Right ventricle myocardium inferior (tissue), 1 donor: ENCODE results near the gene SLC9A3. TPM values are rescaled to one million over a fixed set of nuclear protein-coding genes. Genes with fewer than 3 reads are reported as not detected.
A peak's percentile ranks its signal among the peaks of the same experiment; 100 is the strongest.

Experiments used
- ATAC-seq: fragments of 200-7000 bp; cut with Tn5 transposase; one replicate; pipeline ENCODE4 v1.9.1; 2020; ENCODE audit warnings: mild to moderate bottlenecking, moderate library complexity
- DNase-seq: peaks from one replicate; pipeline ENCODE4 v3.0.0; 2021; ENCODE audit errors: missing footprints
- intact Hi-C: fragments of 100-400 bp; cut with DNase I; formaldehyde crosslinking; loops from one replicate; pipeline ENCODE4 v1.11.0; 2022
- total RNA-seq: library from RNA; stranded (reverse); fragmentation: NEBNext Ultra II Directional; extraction: Animal tissue kit (Norgen Biotek cat#: 25700); gene quantifications from one replicate; pipeline ENCODE4 v1.2.1, GENCODE V29; 2021
- donor health status: DM: no; HTN: yes; CAD: no; lungs with severe emphysema.

Gene SLC9A3
- total RNA-seq, 1 donor from 2014 or later = 1.1 TPM

GRCh38 chr5:459562-460272 is 64.5 kb downstream of the SLC9A3 start:
- DNase-seq (no peak), ATAC-seq (no peak)
- intact Hi-C loops = no loop called here

- intact Hi-C loops = no loop called here
- ATAC-seq = no peak
- DNase-seq = peak; percentile 52
Measured at GRCh38 chr5:458547-459353, 65.5 kb downstream of the SLC9A3 start.

GRCh38 chr5:457195-457961 is 66.9 kb downstream of the SLC9A3 start:
- ATAC-seq = no peak
- intact Hi-C loops = no loop called here
- peak; percentile 62 for DNase-seq

- ATAC-seq (no peak), DNase-seq (no peak)
- intact Hi-C loops = no loop called here
Measured at GRCh38 chr5:456351-457194, 67.7 kb downstream of the SLC9A3 start.

- no peak for ATAC-seq
Measured at GRCh38 chr5:455806-456205, 68.4 kb downstream of the SLC9A3 start.

GRCh38 chr5:454936-455335 is 69.3 kb downstream of the SLC9A3 start:
- ATAC-seq (no peak), DNase-seq (no peak)
- intact Hi-C loops = no loop called here

More at GRCh38 chr5:455806-456205, 68.4 kb downstream of the SLC9A3 start:
- intact Hi-C loops = no loop called here
- DNase-seq = no peak

GRCh38 chr5:453725-454481 is 70.3 kb downstream of the SLC9A3 start:
- DNase-seq (no peak), ATAC-seq (no peak)

GRCh38 chr5:452978-453710 is 71.1 kb downstream of the SLC9A3 start:
- no peak for ATAC-seq
- intact Hi-C loops = no loop called here
- DNase-seq = no peak

More at GRCh38 chr5:453725-454481, 70.3 kb downstream of the SLC9A3 start:
- intact Hi-C loops = no loop called here

- DNase-seq (no peak), ATAC-seq (no peak)
- intact Hi-C loops = no loop called here
Measured at GRCh38 chr5:451587-452458, 72.4 kb downstream of the SLC9A3 start.

GRCh38 chr5:449151-449550 is 75.1 kb downstream of the SLC9A3 start:
- intact Hi-C loops = loop anchor here (5.0 kb wide), 1 partner anchor 453 kb away; no protein-coding TSS in a partner anchor
- no peak for DNase-seq
- no peak for ATAC-seq

- intact Hi-C loops = loop anchor here (5.0 kb wide), 1 partner anchor 454 kb away; no protein-coding TSS in a partner anchor
- ATAC-seq = no peak
- DNase-seq = no peak
Measured at GRCh38 chr5:448766-449090, 75.5 kb downstream of the SLC9A3 start.

GRCh38 chr5:448061-448765 is 76.0 kb downstream of the SLC9A3 start:
- ATAC-seq (peak; percentile 33), DNase-seq (peak; percentile 91)
- intact Hi-C loops = loop anchor here (5.0 kb wide), 1 partner anchor 454 kb away; no protein-coding TSS in a partner anchor

- ATAC-seq (no peak), DNase-seq (peak; percentile 64)
- intact Hi-C loops = loop anchor here (5.0 kb wide), 1 partner anchor 455 kb away; no protein-coding TSS in a partner anchor
Measured at GRCh38 chr5:447501-447900, 76.7 kb downstream of the SLC9A3 start.

- DNase-seq = no peak
- intact Hi-C loops = loop anchor here (5.0 kb wide), 1 partner anchor 455 kb away; no protein-coding TSS in a partner anchor
- no peak for ATAC-seq
Measured at GRCh38 chr5:446883-447263, 77.4 kb downstream of the SLC9A3 start.

- ATAC-seq = no peak
- intact Hi-C loops = loop anchor here (5.0 kb wide), 1 partner anchor 456 kb away; no protein-coding TSS in a partner anchor
- no peak for DNase-seq
Measured at GRCh38 chr5:446066-446882, 78.0 kb downstream of the SLC9A3 start.
